GM21825 (cell line): Measurements from ENCODE around the gene HHEX.
"Not testable (repeated sequence)": the region's sequence is repeated elsewhere in the genome, so short reads cannot be mapped to it uniquely, and the experiment has no call there.

Experiments
- ATAC-seq: cut with Tn5 transposase; IDR thresholded peaks from one replicate; pipeline ENCODE4 v1.9.1; 2021; ENCODE audit warnings: mild to moderate bottlenecking, moderate library complexity; ENCODE audit not compliant: unreplicated experiment

The HHEX gene

GRCh38 chr10:92732958-92733357 lies 43.2 kb downstream of the HHEX start:
- no peak for ATAC-seq

DNA sequence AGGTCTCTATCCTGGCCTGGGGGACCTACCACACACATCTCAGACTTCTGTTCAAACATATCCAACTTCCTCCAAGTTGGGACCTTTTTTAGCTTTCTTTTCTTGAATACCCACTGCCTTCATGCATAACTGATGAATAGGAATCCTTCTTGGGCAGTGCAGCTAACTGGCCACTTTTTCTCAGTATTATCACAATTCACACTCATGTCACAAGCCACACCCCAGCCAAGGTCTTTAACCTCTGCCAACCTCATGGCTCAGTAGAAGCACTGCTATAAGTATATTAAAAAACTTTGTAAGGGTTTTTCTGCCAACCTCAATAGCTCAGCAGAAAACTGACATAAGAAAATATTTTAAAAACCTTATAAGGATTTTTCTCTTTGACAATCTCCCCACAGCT lies 44.5 kb downstream of the HHEX start:
- no peak for ATAC-seq

GRCh38 chr10:92735938-92736337 lies 46.2 kb downstream of the HHEX start:
- ATAC-seq: no peak

DNA sequence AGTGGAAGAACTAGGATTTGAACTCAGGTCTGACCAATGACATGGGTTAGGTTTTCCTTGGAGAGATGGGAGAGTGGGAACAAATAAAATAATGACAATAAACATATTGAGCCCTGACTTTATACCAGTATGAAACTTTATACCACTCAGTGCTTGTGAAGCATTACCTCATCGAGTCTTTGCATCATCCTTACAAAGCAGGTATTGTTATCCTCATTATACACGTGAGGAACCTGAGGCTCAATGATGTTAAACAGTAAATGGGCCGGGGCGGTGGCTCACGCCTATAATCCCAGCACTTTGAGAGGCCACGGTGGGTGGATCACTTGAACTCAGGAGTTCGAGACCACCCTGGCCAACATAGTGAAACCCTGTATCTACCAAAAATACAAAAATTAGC lies 47.7 kb downstream of the HHEX start:
- no peak for ATAC-seq

- no peak for ATAC-seq
Observed at GRCh38 chr10:92740762-92741161, 51.0 kb downstream of the HHEX start.

GRCh38 chr10:92741741-92742140 lies 52.0 kb downstream of the HHEX start:
- not testable (repeated sequence) for ATAC-seq

DNA sequence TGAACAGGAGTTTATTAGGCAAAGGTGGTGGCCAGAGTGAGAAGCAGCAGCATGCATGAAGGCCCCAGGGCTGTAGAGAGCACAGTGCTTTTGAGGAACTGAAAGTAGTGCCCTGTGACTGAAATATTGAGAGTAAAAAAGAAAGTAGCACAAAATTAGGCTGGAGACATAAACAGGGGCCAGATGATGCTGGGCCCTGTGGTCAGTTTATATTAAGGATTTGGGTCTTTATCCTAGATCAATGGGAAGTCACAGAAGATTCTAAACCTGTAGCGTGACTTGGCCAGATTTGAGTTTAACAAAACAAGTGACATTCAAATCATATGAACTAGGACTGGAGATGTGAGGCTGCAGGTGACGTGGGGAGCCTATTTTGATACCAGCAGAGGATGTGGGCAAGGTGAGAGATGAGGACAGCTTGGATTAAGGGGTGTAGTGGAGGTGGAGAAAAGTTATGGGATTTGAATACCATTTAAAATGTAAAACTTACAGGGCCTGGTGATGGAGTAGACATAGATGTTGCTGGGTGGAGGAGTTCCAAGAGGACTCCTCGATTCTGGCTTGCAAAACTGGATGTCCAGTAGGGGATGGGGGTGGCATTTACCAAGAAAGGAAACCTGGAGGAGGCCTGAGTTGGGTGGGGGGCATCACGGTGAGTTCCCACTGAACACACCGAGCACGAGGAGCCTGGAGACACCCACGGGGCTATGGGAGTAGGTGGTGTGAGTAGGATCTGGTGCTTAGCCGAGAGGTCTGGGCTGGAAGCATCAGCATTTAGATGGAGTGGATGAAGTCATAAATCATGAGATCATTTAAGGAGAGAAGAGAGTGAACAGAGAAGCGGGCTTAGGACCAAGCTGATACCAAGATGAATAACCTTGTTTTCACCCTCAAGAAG lies 52.8 kb downstream of the HHEX start:
- ATAC-seq: peak; percentile 98
